ENCODE measurements around the gene SLX4IP.

- no peak for TF ChIP-seq CTCF (IDR thresholded peaks at IDR 0.05)
- no peak for TF ChIP-seq POLR2AphosphoS5 (IDR thresholded peaks at IDR 0.05)
- TF ChIP-seq POLR2A (IDR thresholded peaks at IDR 0.05): no peak
Observed at GRCh38 chr20:10622657-10623418, 187.7 kb downstream of the SLX4IP start.

Data from prostate gland (tissue), 2 donors.